Fibroblast of lung (primary cell): ENCODE measurements around the gene IGSF11.

Experiments used
- EZH2 ChIP-seq: IDR thresholded peaks from 2 replicates; pipeline ENCODE4 v1.5.1; 2012; ENCODE audit warnings: low read length, control low read depth, mild to moderate bottlenecking; ENCODE audit errors: missing control alignments
- TF ChIP-seq, protein P1 (sequence below), 2 donors: IDR thresholded peaks in 1 of 2; conservative IDR thresholded peaks in 1 of 2; 1 replicate in 1 of 2; 2 replicates in 1 of 2; pipeline ENCODE4 v1.5.1; 2011 to 2012; ENCODE audit warnings: low read length in 2 of 2, control low read depth in 1 of 2, inconsistent platforms in 1 of 2, low read depth in 1 of 2, mild to moderate bottlenecking in 1 of 2

DNA sequence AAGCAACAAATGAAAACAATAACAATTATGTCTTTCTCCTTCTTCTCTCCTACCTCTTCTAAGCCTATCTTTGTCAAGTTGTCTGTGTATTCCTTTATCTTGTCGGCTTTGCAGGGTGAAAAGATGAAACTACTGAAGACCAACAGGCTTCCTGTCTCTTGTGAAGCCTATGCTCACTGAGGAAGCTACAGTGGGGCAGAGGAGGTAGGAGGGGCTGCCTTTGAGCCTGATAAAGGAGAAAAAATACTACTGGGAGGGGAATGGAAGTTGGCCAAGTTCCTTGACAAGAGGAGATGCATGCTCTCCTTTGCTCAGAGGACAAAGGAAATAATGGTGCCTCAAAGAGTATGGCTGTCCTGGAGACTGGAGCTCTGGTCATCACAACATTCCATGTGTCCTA is 92.0 kb downstream of the IGSF11 start:
- TF ChIP-seq, protein P1, sequence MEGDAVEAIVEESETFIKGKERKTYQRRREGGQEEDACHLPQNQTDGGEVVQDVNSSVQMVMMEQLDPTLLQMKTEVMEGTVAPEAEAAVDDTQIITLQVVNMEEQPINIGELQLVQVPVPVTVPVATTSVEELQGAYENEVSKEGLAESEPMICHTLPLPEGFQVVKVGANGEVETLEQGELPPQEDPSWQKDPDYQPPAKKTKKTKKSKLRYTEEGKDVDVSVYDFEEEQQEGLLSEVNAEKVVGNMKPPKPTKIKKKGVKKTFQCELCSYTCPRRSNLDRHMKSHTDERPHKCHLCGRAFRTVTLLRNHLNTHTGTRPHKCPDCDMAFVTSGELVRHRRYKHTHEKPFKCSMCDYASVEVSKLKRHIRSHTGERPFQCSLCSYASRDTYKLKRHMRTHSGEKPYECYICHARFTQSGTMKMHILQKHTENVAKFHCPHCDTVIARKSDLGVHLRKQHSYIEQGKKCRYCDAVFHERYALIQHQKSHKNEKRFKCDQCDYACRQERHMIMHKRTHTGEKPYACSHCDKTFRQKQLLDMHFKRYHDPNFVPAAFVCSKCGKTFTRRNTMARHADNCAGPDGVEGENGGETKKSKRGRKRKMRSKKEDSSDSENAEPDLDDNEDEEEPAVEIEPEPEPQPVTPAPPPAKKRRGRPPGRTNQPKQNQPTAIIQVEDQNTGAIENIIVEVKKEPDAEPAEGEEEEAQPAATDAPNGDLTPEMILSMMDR (conservative IDR thresholded peaks at IDR 0.05 in 1 of 2, IDR thresholded peaks at IDR 0.05 in 1 of 2; ENCODE audit: low read depth in 1 of 2, low read length in 2 of 2), result no peak
- TF ChIP-seq EZH2, result no peak
